ENCODE data around the gene DRAP1.

- TF ChIP-seq EZH2phosphoT487 (IDR thresholded peaks at IDR 0.05; ENCODE audit: borderline replicate concordance, low read length) = no peak
- no peak for TF ChIP-seq CTCF (IDR thresholded peaks at IDR 0.05; ENCODE audit: low read depth, low read length, poor library complexity, severe bottlenecking)
Observed at GRCh38 chr11:65927904-65928397, 8.7 kb downstream of the DRAP1 start.

Measured in DOHH2 (cell line).